NCI-H146 treated with DMSO at 0.1 percent for 48 hours (cell line): ENCODE results near the gene SERPINI2.
"Not testable (repeated sequence)": the region's sequence is repeated elsewhere in the genome, so short reads cannot be mapped to it uniquely, and the experiment has no call there.

Experiments
- DNase-seq: peaks from one replicate; lab custom pipeline; 2025; ENCODE audit not compliant: unreplicated experiment; lab: John Stamatoyannopoulos, UW

Gene SERPINI2

GRCh38 chr3:167450675-167451074 lies 23.2 kb downstream of the SERPINI2 start:
- DNase-seq, result no peak

DNA sequence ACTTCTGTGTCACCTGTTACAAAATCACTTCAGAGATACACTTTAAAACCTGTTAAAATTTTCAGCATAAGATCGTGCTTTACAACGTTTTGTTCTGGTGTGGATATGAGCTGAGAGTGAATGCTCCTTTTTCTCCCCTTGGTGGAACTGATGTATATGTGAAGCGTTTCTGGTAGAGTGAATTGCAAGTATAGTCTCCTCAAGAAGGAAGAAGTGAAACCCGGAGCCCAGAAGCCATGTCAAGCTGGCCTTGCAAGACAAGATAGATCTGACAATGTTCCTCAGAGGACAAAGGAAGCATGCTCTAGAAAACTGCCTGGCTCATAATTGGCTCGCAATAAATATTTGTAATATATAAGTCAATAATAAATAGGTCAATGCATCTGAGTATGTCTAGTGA lies 23.6 kb downstream of the SERPINI2 start:
- no peak for DNase-seq

GRCh38 chr3:167445491-167445890 lies 28.4 kb downstream of the SERPINI2 start:
- DNase-seq, result no peak

DNA sequence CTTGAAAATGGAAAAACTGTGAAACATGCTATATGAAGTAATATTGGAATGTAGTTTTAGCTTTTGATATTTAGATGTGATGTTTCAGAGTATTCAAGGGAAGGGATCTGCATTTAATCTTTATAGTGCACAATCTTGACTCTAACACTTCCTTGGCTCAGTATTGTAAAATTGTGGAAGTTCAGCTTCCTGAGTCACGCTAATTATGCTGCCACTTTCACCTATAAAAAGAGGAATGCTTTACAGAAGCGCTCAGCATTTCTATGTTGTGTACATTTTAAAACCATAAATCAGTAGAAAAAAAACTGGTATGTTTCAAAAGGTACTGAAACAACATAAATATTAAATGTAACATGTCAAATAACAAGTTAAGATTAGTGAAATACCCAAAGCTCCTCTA lies 32.6 kb downstream of the SERPINI2 start:
- no peak for DNase-seq

DNA sequence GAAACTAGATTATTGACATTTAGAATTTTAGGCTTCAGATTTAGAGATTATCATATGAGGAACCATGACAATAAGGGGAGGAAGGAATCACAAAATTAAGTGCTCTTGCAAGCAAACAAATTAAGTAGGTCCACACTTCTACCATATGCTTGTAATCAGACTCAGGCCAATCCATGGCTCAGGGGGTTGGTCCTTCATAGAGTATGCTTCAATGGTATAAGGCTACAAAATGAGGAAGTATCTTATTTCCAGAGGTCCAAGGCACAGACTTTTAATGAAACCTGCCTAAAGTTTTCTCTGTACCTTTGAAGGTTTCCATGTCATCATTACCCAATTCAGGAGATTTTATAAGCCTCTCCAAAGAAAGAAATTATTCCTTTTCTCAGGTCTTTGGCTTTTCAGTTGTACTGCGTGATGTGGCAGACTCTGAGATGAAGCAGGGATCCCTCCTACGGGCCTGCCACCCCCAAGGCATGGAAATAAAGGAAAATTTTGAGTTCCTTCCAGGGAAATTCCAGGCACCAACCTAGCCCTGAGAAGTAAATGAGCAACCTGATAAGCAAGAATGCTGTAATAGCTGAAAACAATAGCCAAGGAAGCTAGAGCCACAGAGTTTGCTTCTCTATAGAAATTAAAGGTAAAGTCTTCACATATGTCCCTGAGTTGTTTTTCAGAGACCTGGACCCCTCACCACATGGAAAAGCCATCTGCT lies 36.3 kb downstream of the SERPINI2 start:
- no peak for DNase-seq

GRCh38 chr3:167426962-167427361 lies 46.9 kb downstream of the SERPINI2 start:
- not testable (repeated sequence) for DNase-seq

- DNase-seq, result not testable (repeated sequence)
Observed at GRCh38 chr3:167422396-167422795, 51.4 kb downstream of the SERPINI2 start.

GRCh38 chr3:167409611-167410010 lies 64.2 kb downstream of the SERPINI2 start:
- DNase-seq, result no peak

DNA sequence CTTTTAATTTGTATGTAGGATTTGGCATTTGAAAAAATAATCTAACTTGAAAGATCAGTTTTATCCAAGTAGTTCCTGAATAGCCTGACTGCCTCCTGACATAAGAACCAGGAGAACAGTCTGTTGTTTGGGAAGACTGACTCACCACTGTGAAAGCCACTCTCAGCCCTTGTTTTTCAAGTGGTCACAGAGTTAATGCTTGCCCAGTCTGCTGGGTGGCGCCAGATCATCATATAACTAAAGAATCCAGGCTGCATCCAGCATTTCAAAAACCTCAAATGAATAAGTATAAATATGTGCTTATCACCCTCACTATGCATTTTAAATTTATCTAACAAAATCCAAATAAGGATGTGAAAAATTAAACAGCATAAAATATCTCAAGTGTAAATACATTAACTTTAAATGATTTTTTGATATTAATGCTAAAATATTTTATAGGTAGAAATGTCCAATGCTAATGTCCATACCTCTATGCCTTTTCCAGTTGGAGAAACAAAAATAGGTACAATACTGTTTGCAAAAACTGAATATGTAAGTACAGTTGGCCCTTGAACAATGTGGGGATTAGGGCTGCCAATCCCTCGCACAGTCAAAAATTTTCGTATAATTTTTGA lies 66.9 kb downstream of the SERPINI2 start:
- peak; percentile 17 for DNase-seq

- DNase-seq, result no peak
Observed at GRCh38 chr3:167397826-167398225, 76.0 kb downstream of the SERPINI2 start.

DNA sequence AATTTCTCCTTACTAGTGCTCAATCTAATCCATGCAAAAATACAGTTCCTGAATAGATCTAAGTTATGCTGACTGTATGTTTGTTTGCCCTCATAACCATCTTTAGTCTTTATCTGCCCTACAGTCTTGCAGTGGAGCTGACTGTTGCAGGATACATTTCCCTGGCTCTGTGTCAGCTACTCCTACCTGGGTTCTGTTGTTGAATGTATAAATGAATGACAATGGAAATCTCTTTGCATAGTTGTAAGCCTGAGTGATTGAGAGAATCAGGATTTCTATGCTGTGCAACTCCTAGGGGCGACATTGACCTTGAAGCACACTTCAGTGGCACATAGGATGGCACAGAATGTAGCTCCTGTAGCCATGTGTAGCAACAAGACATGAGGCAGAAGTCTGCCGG lies 77.8 kb downstream of the SERPINI2 start:
- no peak for DNase-seq

DNA sequence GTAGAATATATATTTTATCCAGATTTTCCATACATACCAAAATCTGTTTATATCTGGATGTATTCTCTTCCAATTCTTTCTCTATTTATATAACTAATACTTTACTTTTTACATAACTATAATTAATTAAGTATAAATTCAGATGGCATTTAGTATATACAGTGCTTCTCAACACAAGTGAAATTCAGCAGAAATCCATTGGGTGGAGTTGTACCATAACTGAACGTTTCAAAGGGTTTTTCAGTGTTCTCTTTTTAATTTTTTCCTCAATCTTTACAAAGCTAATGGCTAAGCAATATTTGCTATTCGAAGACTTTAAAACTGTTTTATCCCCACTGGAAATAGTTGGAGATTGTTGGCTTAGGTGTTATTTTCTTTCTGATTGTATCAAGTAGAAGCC lies 79.8 kb downstream of the SERPINI2 start:
- no peak for DNase-seq
